K562 (cell line): Measurements from ENCODE around the gene CTH. TPM values are rescaled to one million over a fixed set of nuclear protein-coding genes. Genes with fewer than 3 reads are reported as not detected.

Experiments
- polyA plus RNA-seq, 8 experiments: library from polyadenylated mRNA; depleted of rRNA in 4 of 8; stranded (reverse) in 5 of 8; unstranded in 3 of 8; fragments of >200 nt; fragmentation: Nextera tagmentation in 2 of 8; fragmentation: Illumina TruSeq in 1 of 8; extraction: Ambion mirVana in 2 of 8; extraction: Trizol in 1 of 8; gene quantifications; 2 replicates each; pipeline versions ENCODE4 v1.2.1 to v1.2.3, GENCODE V29; 2011 to 2014; ENCODE audit warnings: inconsistent platforms in 1 of 8, missing spikeins in 1 of 8
- total RNA-seq, 7 experiments: library from RNA; depleted of rRNA in 6 of 7; stranded (reverse); fragments of >200 nt in 6 of 7; fragmentation: Illumina TruSeq in 2 of 7; extraction: Trizol in 2 of 7; gene quantifications; 2 replicates each; pipeline versions ENCODE4 v1.2.1 to v1.2.3, GENCODE V29; 2011 to 2021; ENCODE audit warnings: low replicate concordance in 1 of 7
- TF ChIP-seq, protein P1 (sequence below): fragments of 450-650 bp; IDR thresholded peaks from 2 replicates; pipeline ENCODE4 v1.6.1; 2016; ENCODE audit warnings: mild to moderate bottlenecking, moderate library complexity

CTH gene
- total and polyA plus RNA-seq, 9 of the 15 experiments (the other 6 are each of a cell fraction or from before 2014, with no cell fraction given), result 8.0 to 54.4 (median 30.9) TPM

- TF ChIP-seq, protein P1, sequence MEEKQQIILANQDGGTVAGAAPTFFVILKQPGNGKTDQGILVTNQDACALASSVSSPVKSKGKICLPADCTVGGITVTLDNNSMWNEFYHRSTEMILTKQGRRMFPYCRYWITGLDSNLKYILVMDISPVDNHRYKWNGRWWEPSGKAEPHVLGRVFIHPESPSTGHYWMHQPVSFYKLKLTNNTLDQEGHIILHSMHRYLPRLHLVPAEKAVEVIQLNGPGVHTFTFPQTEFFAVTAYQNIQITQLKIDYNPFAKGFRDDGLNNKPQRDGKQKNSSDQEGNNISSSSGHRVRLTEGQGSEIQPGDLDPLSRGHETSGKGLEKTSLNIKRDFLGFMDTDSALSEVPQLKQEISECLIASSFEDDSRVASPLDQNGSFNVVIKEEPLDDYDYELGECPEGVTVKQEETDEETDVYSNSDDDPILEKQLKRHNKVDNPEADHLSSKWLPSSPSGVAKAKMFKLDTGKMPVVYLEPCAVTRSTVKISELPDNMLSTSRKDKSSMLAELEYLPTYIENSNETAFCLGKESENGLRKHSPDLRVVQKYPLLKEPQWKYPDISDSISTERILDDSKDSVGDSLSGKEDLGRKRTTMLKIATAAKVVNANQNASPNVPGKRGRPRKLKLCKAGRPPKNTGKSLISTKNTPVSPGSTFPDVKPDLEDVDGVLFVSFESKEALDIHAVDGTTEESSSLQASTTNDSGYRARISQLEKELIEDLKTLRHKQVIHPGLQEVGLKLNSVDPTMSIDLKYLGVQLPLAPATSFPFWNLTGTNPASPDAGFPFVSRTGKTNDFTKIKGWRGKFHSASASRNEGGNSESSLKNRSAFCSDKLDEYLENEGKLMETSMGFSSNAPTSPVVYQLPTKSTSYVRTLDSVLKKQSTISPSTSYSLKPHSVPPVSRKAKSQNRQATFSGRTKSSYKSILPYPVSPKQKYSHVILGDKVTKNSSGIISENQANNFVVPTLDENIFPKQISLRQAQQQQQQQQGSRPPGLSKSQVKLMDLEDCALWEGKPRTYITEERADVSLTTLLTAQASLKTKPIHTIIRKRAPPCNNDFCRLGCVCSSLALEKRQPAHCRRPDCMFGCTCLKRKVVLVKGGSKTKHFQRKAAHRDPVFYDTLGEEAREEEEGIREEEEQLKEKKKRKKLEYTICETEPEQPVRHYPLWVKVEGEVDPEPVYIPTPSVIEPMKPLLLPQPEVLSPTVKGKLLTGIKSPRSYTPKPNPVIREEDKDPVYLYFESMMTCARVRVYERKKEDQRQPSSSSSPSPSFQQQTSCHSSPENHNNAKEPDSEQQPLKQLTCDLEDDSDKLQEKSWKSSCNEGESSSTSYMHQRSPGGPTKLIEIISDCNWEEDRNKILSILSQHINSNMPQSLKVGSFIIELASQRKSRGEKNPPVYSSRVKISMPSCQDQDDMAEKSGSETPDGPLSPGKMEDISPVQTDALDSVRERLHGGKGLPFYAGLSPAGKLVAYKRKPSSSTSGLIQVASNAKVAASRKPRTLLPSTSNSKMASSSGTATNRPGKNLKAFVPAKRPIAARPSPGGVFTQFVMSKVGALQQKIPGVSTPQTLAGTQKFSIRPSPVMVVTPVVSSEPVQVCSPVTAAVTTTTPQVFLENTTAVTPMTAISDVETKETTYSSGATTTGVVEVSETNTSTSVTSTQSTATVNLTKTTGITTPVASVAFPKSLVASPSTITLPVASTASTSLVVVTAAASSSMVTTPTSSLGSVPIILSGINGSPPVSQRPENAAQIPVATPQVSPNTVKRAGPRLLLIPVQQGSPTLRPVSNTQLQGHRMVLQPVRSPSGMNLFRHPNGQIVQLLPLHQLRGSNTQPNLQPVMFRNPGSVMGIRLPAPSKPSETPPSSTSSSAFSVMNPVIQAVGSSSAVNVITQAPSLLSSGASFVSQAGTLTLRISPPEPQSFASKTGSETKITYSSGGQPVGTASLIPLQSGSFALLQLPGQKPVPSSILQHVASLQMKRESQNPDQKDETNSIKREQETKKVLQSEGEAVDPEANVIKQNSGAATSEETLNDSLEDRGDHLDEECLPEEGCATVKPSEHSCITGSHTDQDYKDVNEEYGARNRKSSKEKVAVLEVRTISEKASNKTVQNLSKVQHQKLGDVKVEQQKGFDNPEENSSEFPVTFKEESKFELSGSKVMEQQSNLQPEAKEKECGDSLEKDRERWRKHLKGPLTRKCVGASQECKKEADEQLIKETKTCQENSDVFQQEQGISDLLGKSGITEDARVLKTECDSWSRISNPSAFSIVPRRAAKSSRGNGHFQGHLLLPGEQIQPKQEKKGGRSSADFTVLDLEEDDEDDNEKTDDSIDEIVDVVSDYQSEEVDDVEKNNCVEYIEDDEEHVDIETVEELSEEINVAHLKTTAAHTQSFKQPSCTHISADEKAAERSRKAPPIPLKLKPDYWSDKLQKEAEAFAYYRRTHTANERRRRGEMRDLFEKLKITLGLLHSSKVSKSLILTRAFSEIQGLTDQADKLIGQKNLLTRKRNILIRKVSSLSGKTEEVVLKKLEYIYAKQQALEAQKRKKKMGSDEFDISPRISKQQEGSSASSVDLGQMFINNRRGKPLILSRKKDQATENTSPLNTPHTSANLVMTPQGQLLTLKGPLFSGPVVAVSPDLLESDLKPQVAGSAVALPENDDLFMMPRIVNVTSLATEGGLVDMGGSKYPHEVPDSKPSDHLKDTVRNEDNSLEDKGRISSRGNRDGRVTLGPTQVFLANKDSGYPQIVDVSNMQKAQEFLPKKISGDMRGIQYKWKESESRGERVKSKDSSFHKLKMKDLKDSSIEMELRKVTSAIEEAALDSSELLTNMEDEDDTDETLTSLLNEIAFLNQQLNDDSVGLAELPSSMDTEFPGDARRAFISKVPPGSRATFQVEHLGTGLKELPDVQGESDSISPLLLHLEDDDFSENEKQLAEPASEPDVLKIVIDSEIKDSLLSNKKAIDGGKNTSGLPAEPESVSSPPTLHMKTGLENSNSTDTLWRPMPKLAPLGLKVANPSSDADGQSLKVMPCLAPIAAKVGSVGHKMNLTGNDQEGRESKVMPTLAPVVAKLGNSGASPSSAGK, result no peak
Measured at GRCh38 chr1:70475023-70475422, 64.0 kb downstream of the CTH start (continued).
